ENCODE data around the gene C10orf62. TPM values are rescaled to one million over a fixed set of nuclear protein-coding genes. Genes with fewer than 3 reads are reported as not detected.

C10orf62 gene
- total and polyA plus RNA-seq, 2 experiments from 2014 or later, result not detected

GRCh38 chr10:97632949-97633884 lies 43.7 kb downstream of the C10orf62 start, which contains the start of gene MORN4:
Gene MORN4 (minus strand): TSS chr10:97633500. CDS start chr10:97619653, 13,847 bp downstream.
- DNase-seq (ENCODE audit: low spot score) (peak; percentile 98), ATAC-seq (peak; percentile 96)
- TF ChIP-seq ZNF331 (CRISPR knock-in tag; IDR thresholded peaks at IDR 0.05; ENCODE audit: low read depth), result no peak
- TF ChIP-seq POLR2AphosphoS5 (IDR thresholded peaks at IDR 0.05; ENCODE audit: low read depth), result peak; percentile 71
- Histone ChIP-seq H3K27me3 (ENCODE audit: insufficient read depth) (no peaks in the 10 kb centered on the region), H3K4me1 (ENCODE audit: insufficient read depth) (0 out of 2 replicates have a peak, but pooled peaks cover 3% of the 10 kb centered on the region), H4K20me1 (replicated peaks; ENCODE audit: insufficient read depth) (0 out of 2 replicates have a peak, but pooled peaks cover under 1% of the 10 kb centered on the region), H2AFZ (peak within 1 kb of the TSS; percentile 80), H3K36me3 (ENCODE audit: insufficient read depth) (no peaks in the 10 kb centered on the region), H3K9me2 (ENCODE audit: insufficient read depth) (no peaks in the 10 kb centered on the region), H3K4me3 (peak within 1 kb of the TSS; percentile 74), H3F3A (replicated peaks; ENCODE audit: low read depth) (no peaks in the 10 kb centered on the region), H3K79me2 (replicated peaks; ENCODE audit: insufficient read depth) (peaks cover 20% of the 10 kb centered on the region), H3K27ac (ENCODE audit: low read depth) (peak within 1 kb of the TSS; percentile 82), H3K4me2 (peak within 1 kb of the TSS; percentile 73)
- peaks cover 5% of the 10 kb centered on the region for H3K27me3 Mint-ChIP-seq (ENCODE audit: insufficient read depth, low read depth, poor library complexity)
- H3K4me3 Mint-ChIP-seq, result peak within 1 kb of the TSS; percentile 97
- H3K36me3 Mint-ChIP-seq (ENCODE audit: low read depth), result no peaks in the 10 kb centered on the region
- H3K9me3 Mint-ChIP-seq, result no peaks in the 10 kb centered on the region
- peak within 1 kb of the TSS; percentile 98 for H3K27ac Mint-ChIP-seq
- H3K4me1 Mint-ChIP-seq, result peaks cover 6% of the 10 kb centered on the region; the same call in 2 of the 3 replicates

DNA sequence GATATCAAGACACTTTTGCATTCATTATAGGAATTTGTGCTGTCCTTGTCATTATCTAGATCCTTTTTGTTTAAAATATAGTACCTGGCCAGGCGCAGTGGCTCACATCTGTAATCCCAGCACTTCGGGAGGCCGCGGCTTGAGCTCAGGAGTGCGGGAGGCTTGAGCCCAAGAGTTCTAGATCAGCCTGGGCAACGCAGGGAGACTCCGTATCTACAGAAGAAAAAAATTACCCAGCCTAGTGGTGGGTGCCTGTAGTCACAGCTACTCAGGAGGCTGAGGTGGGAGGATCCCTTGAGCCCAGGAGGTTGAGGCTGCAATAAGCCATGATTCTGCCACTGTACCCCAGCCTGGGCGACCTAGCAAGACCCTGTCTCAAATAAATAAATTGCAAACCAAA lies 44.4 kb downstream of the C10orf62 start:
- Histone ChIP-seq H3F3A (replicated peaks; ENCODE audit: low read depth) (no peaks in the 10 kb centered on the region), H3K27me3 (ENCODE audit: insufficient read depth) (no peaks in the 10 kb centered on the region), H3K36me3 (ENCODE audit: insufficient read depth) (no peaks in the 10 kb centered on the region), H3K79me2 (replicated peaks; ENCODE audit: insufficient read depth) (peaks cover 18% of the 10 kb centered on the region), H3K4me3 (peak overlapping the region; percentile 74), H3K27ac (ENCODE audit: low read depth) (peak overlapping the region; percentile 64; the same call in 1 of the 2 replicates), H2AFZ (peak overlapping the region; percentile 80), H3K9me2 (ENCODE audit: insufficient read depth) (no peaks in the 10 kb centered on the region), H4K20me1 (replicated peaks; ENCODE audit: insufficient read depth) (no peaks in the 10 kb centered on the region), H3K4me2 (peak overlapping the region; percentile 73), H3K4me1 (ENCODE audit: insufficient read depth) (0 out of 2 replicates have a peak, but pooled peaks cover 3% of the 10 kb centered on the region)
- H3K9me3 Mint-ChIP-seq, result no peaks in the 10 kb centered on the region
- no peaks in the 10 kb centered on the region for H3K36me3 Mint-ChIP-seq (ENCODE audit: low read depth)
- peak overlapping the region; percentile 98 for H3K27ac Mint-ChIP-seq
- peak; percentile 54 for DNase-seq (ENCODE audit: low spot score)
- ATAC-seq, result peak; percentile 12
- peaks cover 5% of the 10 kb centered on the region for H3K27me3 Mint-ChIP-seq (ENCODE audit: insufficient read depth, low read depth, poor library complexity)
- peaks cover 6% of the 10 kb centered on the region; the same call in 2 of the 3 replicates for H3K4me1 Mint-ChIP-seq
- peak in 1 of 2 experiments; percentile 36; a peak in 2 of 4 replicates for TF ChIP-seq CTCF (conservative IDR thresholded peaks at IDR 0.05; ENCODE audit: low read depth in 2 of 2)
- TF ChIP-seq ZNF462 (CRISPR knock-in tag; IDR thresholded peaks at IDR 0.05), result no peak
- no peak for TF ChIP-seq STAT1 (IDR thresholded peaks at IDR 0.05; ENCODE audit: unreplicated experiment)
- TF ChIP-seq EZH2 (IDR thresholded peaks at IDR 0.05; ENCODE audit: low read depth, unreplicated experiment), result no peak
- TF ChIP-seq CREB1 (CRISPR knock-in tag; IDR thresholded peaks at IDR 0.05; ENCODE audit: low read depth), result no peak
- H3K4me3 Mint-ChIP-seq, result peak overlapping the region; percentile 97
